Measurements from ENCODE around the gene AVEN.

DNA sequence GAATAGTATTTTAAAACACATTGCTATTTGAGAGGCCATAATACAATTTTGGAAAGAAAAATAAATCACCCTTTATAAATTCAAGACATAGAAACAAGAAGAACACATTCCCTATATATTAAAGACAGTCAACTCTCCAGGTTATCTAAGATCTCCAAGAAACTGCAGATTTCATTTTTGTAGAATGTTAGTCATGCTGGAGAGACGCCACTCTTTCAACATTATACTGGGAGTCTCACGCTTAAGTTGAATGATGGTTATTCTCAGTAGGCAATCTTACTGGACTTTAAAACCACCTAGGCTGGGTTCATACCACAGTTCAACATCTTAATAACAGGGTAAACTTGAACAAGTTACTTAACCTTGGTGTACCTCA, 74.4 kb downstream of the AVEN start:
- TF ChIP-seq, protein P1, sequence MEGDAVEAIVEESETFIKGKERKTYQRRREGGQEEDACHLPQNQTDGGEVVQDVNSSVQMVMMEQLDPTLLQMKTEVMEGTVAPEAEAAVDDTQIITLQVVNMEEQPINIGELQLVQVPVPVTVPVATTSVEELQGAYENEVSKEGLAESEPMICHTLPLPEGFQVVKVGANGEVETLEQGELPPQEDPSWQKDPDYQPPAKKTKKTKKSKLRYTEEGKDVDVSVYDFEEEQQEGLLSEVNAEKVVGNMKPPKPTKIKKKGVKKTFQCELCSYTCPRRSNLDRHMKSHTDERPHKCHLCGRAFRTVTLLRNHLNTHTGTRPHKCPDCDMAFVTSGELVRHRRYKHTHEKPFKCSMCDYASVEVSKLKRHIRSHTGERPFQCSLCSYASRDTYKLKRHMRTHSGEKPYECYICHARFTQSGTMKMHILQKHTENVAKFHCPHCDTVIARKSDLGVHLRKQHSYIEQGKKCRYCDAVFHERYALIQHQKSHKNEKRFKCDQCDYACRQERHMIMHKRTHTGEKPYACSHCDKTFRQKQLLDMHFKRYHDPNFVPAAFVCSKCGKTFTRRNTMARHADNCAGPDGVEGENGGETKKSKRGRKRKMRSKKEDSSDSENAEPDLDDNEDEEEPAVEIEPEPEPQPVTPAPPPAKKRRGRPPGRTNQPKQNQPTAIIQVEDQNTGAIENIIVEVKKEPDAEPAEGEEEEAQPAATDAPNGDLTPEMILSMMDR (conservative IDR thresholded peaks at IDR 0.05; ENCODE audit: low read depth, low read length): no peak
- TF ChIP-seq SMC3 (IDR thresholded peaks at IDR 0.05; ENCODE audit: low read depth, low read length) (no peak), MAZ (IDR thresholded peaks at IDR 0.05; ENCODE audit: borderline replicate concordance, low read depth, low read length) (no peak), POLR2A (IDR thresholded peaks at IDR 0.05; ENCODE audit: low read depth, low read length) (no peak), RAD21 (IDR thresholded peaks at IDR 0.05; ENCODE audit: low read length) (no peak), FOS (IDR thresholded peaks at IDR 0.05; ENCODE audit: low read depth, low read length) (no peak), CEBPB (IDR thresholded peaks at IDR 0.05; ENCODE audit: low read depth, low read length) (no peak), MAFK (IDR thresholded peaks at IDR 0.05; ENCODE audit: low read depth, low read length) (no peak)

Measured in IMR-90 (cell line).